Pulmonary artery endothelial cell (primary cell): ENCODE results near the gene NPEPPS. TPM values are rescaled to one million over a fixed set of nuclear protein-coding genes. Genes with fewer than 3 reads are reported as not detected.

ENCODE experiments used
- DNase-seq: peaks from one replicate; pipeline ENCODE4 v3.0.0-alpha.2; 2011; ENCODE audit warnings: low read depth, low spot score
- total RNA-seq: library from RNA; depleted of rRNA; stranded (reverse); fragments of >200 nt; gene quantifications from 2 replicates; pipeline ENCODE4 v1.2.3, GENCODE V29; 2014

NPEPPS gene
- total RNA-seq, 1 donor from 2014 or later, result 81.4 TPM

GRCh38 chr17:47628014-47628566 lies 97.2 kb downstream of the NPEPPS start:
- no peak for DNase-seq

GRCh38 chr17:47629826-47630225 lies 98.9 kb downstream of the NPEPPS start:
- DNase-seq, result no peak

- no peak for DNase-seq
Observed at GRCh38 chr17:47630614-47631013, 99.7 kb downstream of the NPEPPS start.

- DNase-seq, result no peak
Observed at GRCh38 chr17:47632991-47633390, 102.1 kb downstream of the NPEPPS start.

- DNase-seq, result no peak
Observed at GRCh38 chr17:47633996-47634395, 103.1 kb downstream of the NPEPPS start.

- DNase-seq, result no peak
Observed at GRCh38 chr17:47634870-47635269, 104.0 kb downstream of the NPEPPS start.

GRCh38 chr17:47635734-47636133 lies 104.8 kb downstream of the NPEPPS start:
- no peak for DNase-seq

GRCh38 chr17:47636273-47637030 lies 105.5 kb downstream of the NPEPPS start:
- no peak for DNase-seq

GRCh38 chr17:47638903-47639302 lies 108.0 kb downstream of the NPEPPS start:
- no peak for DNase-seq

GRCh38 chr17:47640076-47640475 lies 109.2 kb downstream of the NPEPPS start:
- DNase-seq, result no peak

GRCh38 chr17:47641202-47641601 lies 110.3 kb downstream of the NPEPPS start:
- no peak for DNase-seq

- DNase-seq, result no peak
Observed at GRCh38 chr17:47643116-47643515, 112.2 kb downstream of the NPEPPS start.

- no peak for DNase-seq
Observed at GRCh38 chr17:47644324-47644723, 113.4 kb downstream of the NPEPPS start.

GRCh38 chr17:47649153-47649971 lies 118.5 kb downstream of the NPEPPS start, which contains the start of gene KPNB1:
Gene KPNB1, plus strand, starts transcription at chr17:47649919. Its CDS starts 326 bp downstream, at chr17:47650245.
- peak; percentile 100 for DNase-seq

GRCh38 chr17:47649972-47650524 lies 119.1 kb downstream of the NPEPPS start:
- DNase-seq, result no peak

GRCh38 chr17:47650525-47651522 lies 119.9 kb downstream of the NPEPPS start:
- DNase-seq, result peak; percentile 89

GRCh38 chr17:47651704-47652103 lies 120.8 kb downstream of the NPEPPS start:
- DNase-seq, result no peak

GRCh38 chr17:47652570-47652969 lies 121.7 kb downstream of the NPEPPS start:
- DNase-seq, result no peak

- no peak for DNase-seq
Observed at GRCh38 chr17:47653442-47653841, 122.5 kb downstream of the NPEPPS start.

GRCh38 chr17:47654991-47655390 lies 124.1 kb downstream of the NPEPPS start:
- no peak for DNase-seq

- no peak for DNase-seq
Observed at GRCh38 chr17:47660064-47660492, 129.2 kb downstream of the NPEPPS start.
